CD4-positive, CD25-positive, alpha-beta regulatory T cell (primary cell): ENCODE measurements around the gene COL8A2. TPM values are rescaled to one million over a fixed set of nuclear protein-coding genes. Genes with fewer than 3 reads are reported as not detected.

Source experiments
- ATAC-seq, 2 donors: fragments of 150-1000 bp; cut with Tn5 transposase; one replicate each; pipeline ENCODE4 v1.10.0; 2021; ENCODE audit warnings: low read depth in 2 of 2, moderate number of reproducible peaks in 2 of 2, moderate library complexity in 1 of 2
- DNase-seq, 3 donors: peaks; one replicate each; pipeline versions ENCODE4 v3.0.0 to v3.0.0-alpha.2; 2012 to 2022; ENCODE audit warnings: mixed read lengths in 1 of 3
- H3K27ac ChIP-seq: one replicate; pipeline ENCODE4 v1.7.0; 2013; ENCODE audit warnings: mild to moderate bottlenecking, low read length; ENCODE audit not compliant: insufficient read depth, poor library complexity, severe bottlenecking
- H3K27me3 ChIP-seq: one replicate; pipeline ENCODE4 v1.7.0; 2013; ENCODE audit warnings: low read length; ENCODE audit not compliant: control insufficient read depth, insufficient read depth
- H3K36me3 ChIP-seq: one replicate; pipeline ENCODE4 v1.7.0; 2013; ENCODE audit warnings: mild to moderate bottlenecking, low read length, moderate library complexity; ENCODE audit not compliant: control insufficient read depth, insufficient read depth
- H3K4me1 ChIP-seq: 2 replicates; pipeline ENCODE4 v1.7.0; 2013; ENCODE audit warnings: mild to moderate bottlenecking, low read length; ENCODE audit not compliant: insufficient read depth, control insufficient read depth, poor library complexity, severe bottlenecking
- H3K4me3 ChIP-seq: one replicate; pipeline ENCODE4 v1.7.0; 2013; ENCODE audit warnings: low read depth, mild to moderate bottlenecking, low read length, moderate library complexity
- H3K9me3 ChIP-seq, 2 experiments: 1 replicate in 1 of 2; 2 replicates in 1 of 2; pipeline ENCODE4 v1.7.0; 2013; ENCODE audit warnings: low read length in 2 of 2, mild to moderate bottlenecking in 1 of 2, moderate library complexity in 1 of 2; ENCODE audit not compliant: control insufficient read depth in 2 of 2
- H3K27ac Mint-ChIP-seq, 3 donors: one replicate each; pipeline ENCODE4 v1.8.0; 2020 to 2022; ENCODE audit warnings: mild to moderate bottlenecking in 3 of 3, mixed read lengths in 3 of 3, moderate library complexity in 2 of 3
- H3K27me3 Mint-ChIP-seq: one replicate; pipeline ENCODE4 v1.8.0; 2022; ENCODE audit warnings: mild to moderate bottlenecking, mixed read lengths
- H3K36me3 Mint-ChIP-seq: one replicate; pipeline ENCODE4 v1.8.0; 2020; ENCODE audit warnings: mixed read lengths
- H3K4me1 Mint-ChIP-seq, 4 donors: one replicate each; pipeline ENCODE4 v1.8.0; 2020 to 2022; ENCODE audit warnings: mixed read lengths in 4 of 4, mild to moderate bottlenecking in 1 of 4
- H3K4me3 Mint-ChIP-seq, 4 donors: one replicate each; pipeline ENCODE4 v1.8.0; 2020 to 2022; ENCODE audit warnings: mild to moderate bottlenecking in 4 of 4, mixed read lengths in 4 of 4, moderate library complexity in 3 of 4
- H3K9me3 Mint-ChIP-seq, 7 donors: one replicate each; pipeline ENCODE4 v1.8.0; 2020 to 2022; ENCODE audit warnings: mixed read lengths in 7 of 7, mild to moderate bottlenecking in 3 of 7, moderate library complexity in 2 of 7
- polyA plus RNA-seq, 4 donors: library from polyadenylated mRNA; unstranded; fragments of 300-500 nt; fragmentation: Illumina TruSeq; gene quantifications; one replicate each; pipeline ENCODE4 v1.2.3, GENCODE V29; 2021
- total RNA-seq: library from RNA; stranded (reverse); gene quantifications from one replicate; pipeline ENCODE4 v1.2.3, GENCODE V29; 2022

COL8A2 gene
- total and polyA plus RNA-seq, 5 donors from 2014 or later, result 0.03 TPM; not detected in 4

- no peak for ATAC-seq
Observed at GRCh38 chr1:36142121-36142520, 17.1 kb upstream of the COL8A2 start.

DNA sequence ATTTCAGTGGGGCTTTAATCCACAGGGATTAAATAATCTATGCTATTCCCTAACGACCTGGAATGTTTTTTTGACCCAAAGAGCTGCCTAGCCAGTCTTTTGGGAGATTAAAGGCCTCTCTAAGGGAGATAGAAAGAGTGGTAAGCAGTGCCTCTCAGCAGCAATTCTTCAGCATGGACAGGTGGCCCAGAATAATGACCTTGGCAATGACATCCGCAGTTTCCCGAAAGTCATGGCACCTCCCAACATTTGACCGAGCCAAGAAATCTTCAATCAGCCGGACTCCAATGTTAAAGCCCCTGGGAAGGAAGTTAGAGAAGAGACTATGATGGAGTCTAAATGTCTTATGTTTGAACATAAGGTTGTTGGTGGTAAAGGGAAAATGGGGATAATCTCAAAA is 14.5 kb upstream of the COL8A2 start:
- no peak overlapping the region for H3K4me3 ChIP-seq
- ATAC-seq, result no peak
- Mint-ChIP-seq H3K27me3 (no peaks in the 10 kb centered on the region), H3K4me1 (peaks cover 14 to 37% (median 23%) of the 10 kb centered on the region in 4 donors), H3K27ac (peak overlapping the region in 1 of 3 donors; percentile 47), H3K9me3 (no peaks in the 10 kb centered on the region), H3K4me3 (no peak overlapping the region), H3K36me3 (peaks cover 23% of the 10 kb centered on the region)
- H3K36me3 ChIP-seq, result peaks cover 37% of the 10 kb centered on the region
- peaks cover 4% of the 10 kb centered on the region for H3K4me1 ChIP-seq
- no peak overlapping the region for H3K27ac ChIP-seq
- no peaks in the 10 kb centered on the region for H3K27me3 ChIP-seq
- no peaks in the 10 kb centered on the region for H3K9me3 ChIP-seq
- no peak for DNase-seq

More at GRCh38 chr1:36142121-36142520, 17.1 kb upstream of the COL8A2 start:
- H3K36me3 Mint-ChIP-seq, result peaks cover 15% of the 10 kb centered on the region
- peak overlapping the region in 1 of 4 donors; percentile 29 for H3K4me3 Mint-ChIP-seq
- H3K4me1 ChIP-seq, result peaks cover 4% of the 10 kb centered on the region
- H3K27me3 Mint-ChIP-seq, result no peaks in the 10 kb centered on the region
- peaks cover 14 to 49% (median 28%) of the 10 kb centered on the region in 4 donors for H3K4me1 Mint-ChIP-seq
- H3K27ac Mint-ChIP-seq, result no peak overlapping the region
- H3K9me3 Mint-ChIP-seq, result no peaks in the 10 kb centered on the region
- no peaks in the 10 kb centered on the region for H3K27me3 ChIP-seq
- H3K9me3 ChIP-seq, result no peaks in the 10 kb centered on the region
- no peak overlapping the region for H3K27ac ChIP-seq
- H3K4me3 ChIP-seq, result no peak overlapping the region
- DNase-seq, result no peak
- H3K36me3 ChIP-seq, result peaks cover 25% of the 10 kb centered on the region

DNA sequence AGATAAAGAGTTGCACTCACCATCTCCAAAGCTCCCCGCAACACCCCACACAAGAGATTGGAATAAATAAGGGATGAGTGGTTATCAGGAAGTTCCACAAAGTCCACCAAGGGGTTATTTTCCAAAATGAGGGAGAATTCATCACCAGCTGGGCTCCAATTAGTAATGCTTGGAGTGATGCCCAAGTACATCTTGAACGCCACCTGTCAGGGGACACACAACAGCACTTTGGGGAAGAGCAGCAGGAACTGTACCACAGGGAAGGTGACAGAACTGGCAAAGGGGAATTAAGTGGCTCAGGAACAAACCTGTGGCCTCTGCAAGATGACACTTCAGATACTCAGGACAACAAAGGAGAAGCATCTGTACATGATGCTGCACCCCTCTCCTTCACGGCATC is 12.8 kb upstream of the COL8A2 start:
- H3K27me3 ChIP-seq, result no peaks in the 10 kb centered on the region
- Mint-ChIP-seq H3K9me3 (no peaks in the 10 kb centered on the region), H3K4me1 (peaks cover 5 to 26% (median 14%) of the 10 kb centered on the region in 4 donors), H3K27ac (peak overlapping the region in 1 of 3 donors; percentile 18), H3K27me3 (no peaks in the 10 kb centered on the region), H3K4me3 (no peak overlapping the region), H3K36me3 (peaks cover 23% of the 10 kb centered on the region)
- peaks cover 4% of the 10 kb centered on the region for H3K4me1 ChIP-seq
- H3K4me3 ChIP-seq, result no peak overlapping the region
- ATAC-seq, result no peak
- H3K9me3 ChIP-seq, result no peaks in the 10 kb centered on the region
- no peak for DNase-seq
- H3K27ac ChIP-seq, result no peak overlapping the region
- H3K36me3 ChIP-seq, result peaks cover 37% of the 10 kb centered on the region

DNA sequence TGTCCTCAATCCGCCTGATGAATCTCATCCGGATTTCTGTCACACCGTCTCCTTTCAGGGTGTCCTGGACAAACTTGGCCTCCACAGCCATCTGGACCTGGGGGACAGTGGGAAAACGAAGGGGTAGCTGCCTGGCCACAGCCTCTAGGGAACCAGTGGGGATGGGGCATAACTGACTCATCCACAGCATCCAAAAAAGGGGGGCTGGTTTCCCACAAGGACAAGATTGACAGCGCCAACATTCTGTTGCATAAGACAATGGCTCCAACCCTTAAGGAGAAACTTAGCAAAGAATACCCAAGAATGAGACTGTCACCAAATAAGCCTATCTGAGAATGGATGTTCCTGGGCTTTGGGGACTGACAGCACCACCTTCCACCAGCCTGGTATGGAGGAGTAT is 12.2 kb upstream of the COL8A2 start:
- Mint-ChIP-seq H3K27ac (no peak overlapping the region), H3K9me3 (no peaks in the 10 kb centered on the region), H3K4me3 (peak overlapping the region in 1 of 4 donors; percentile 17), H3K27me3 (no peaks in the 10 kb centered on the region), H3K4me1 (peaks cover 5 to 20% (median 12%) of the 10 kb centered on the region in 4 donors), H3K36me3 (peaks cover 23% of the 10 kb centered on the region)
- no peaks in the 10 kb centered on the region for H3K27me3 ChIP-seq
- ATAC-seq (no peak), DNase-seq (no peak)
- H3K4me1 ChIP-seq, result peaks cover under 1% of the 10 kb centered on the region
- peaks cover 37% of the 10 kb centered on the region for H3K36me3 ChIP-seq
- no peaks in the 10 kb centered on the region for H3K9me3 ChIP-seq
- H3K4me3 ChIP-seq, result no peak overlapping the region
- no peak overlapping the region for H3K27ac ChIP-seq

GRCh38 chr1:36136535-36136934 is 11.5 kb upstream of the COL8A2 start:
- Histone ChIP-seq H3K9me3 (no peaks in the 10 kb centered on the region), H3K36me3 (peaks cover 37% of the 10 kb centered on the region), H3K4me1 (no peaks in the 10 kb centered on the region), H3K27me3 (no peaks in the 10 kb centered on the region), H3K27ac (no peak overlapping the region), H3K4me3 (no peak overlapping the region)
- H3K4me1 Mint-ChIP-seq, result peaks cover 0 to 16% (median 7%) of the 10 kb centered on the region in 4 donors
- no peaks in the 10 kb centered on the region for H3K27me3 Mint-ChIP-seq
- no peak for ATAC-seq
- DNase-seq, result no peak
- peak overlapping the region in 1 of 3 donors; percentile 50 for H3K27ac Mint-ChIP-seq
- H3K36me3 Mint-ChIP-seq, result peaks cover 23% of the 10 kb centered on the region
- no peak overlapping the region for H3K4me3 Mint-ChIP-seq
- no peaks in the 10 kb centered on the region for H3K9me3 Mint-ChIP-seq

DNA sequence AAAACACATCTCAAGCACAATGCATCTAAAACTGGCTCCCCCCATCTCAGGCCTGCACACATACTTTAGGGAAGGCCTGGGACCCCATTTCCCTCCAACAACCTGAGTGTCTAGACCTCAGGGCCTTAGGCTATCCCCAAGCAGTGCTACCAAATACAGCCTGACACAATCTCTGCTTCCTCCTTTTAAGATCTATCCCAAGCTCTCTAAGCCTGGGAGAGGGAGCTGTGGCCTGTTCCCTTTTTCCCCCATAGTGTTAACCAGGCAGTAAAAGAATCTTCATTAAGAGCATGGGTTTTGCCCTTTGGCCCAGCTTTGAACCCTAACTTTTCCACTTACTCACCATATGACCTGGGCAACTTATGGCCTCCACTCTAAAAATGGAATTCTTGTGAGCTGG is 10.8 kb upstream of the COL8A2 start:
- H3K9me3 Mint-ChIP-seq, result no peaks in the 10 kb centered on the region
- H3K27me3 Mint-ChIP-seq, result no peaks in the 10 kb centered on the region
- Histone ChIP-seq H3K27me3 (no peaks in the 10 kb centered on the region), H3K36me3 (peaks cover 37% of the 10 kb centered on the region), H3K27ac (no peak overlapping the region), H3K9me3 (no peaks in the 10 kb centered on the region), H3K4me1 (no peaks in the 10 kb centered on the region), H3K4me3 (no peak overlapping the region)
- no peak for ATAC-seq
- peak overlapping the region; percentile 50 to 56 (median 52) for H3K27ac Mint-ChIP-seq
- H3K36me3 Mint-ChIP-seq, result peaks cover 23% of the 10 kb centered on the region
- peaks cover 0 to 12% (median 4%) of the 10 kb centered on the region in 4 donors for H3K4me1 Mint-ChIP-seq
- H3K4me3 Mint-ChIP-seq, result no peak overlapping the region
- no peak for DNase-seq

GRCh38 chr1:36135330-36135667 is 10.3 kb upstream of the COL8A2 start:
- no peak for DNase-seq
- H3K4me1 ChIP-seq, result no peaks in the 10 kb centered on the region
- H3K36me3 ChIP-seq, result peaks cover 37% of the 10 kb centered on the region
- Mint-ChIP-seq H3K4me1 (peaks cover 0 to 7% (median 2%) of the 10 kb centered on the region in 4 donors), H3K9me3 (no peaks in the 10 kb centered on the region), H3K4me3 (no peak overlapping the region), H3K27ac (peak overlapping the region; percentile 50 to 56 (median 52)), H3K27me3 (no peaks in the 10 kb centered on the region), H3K36me3 (peaks cover 23% of the 10 kb centered on the region)
- H3K4me3 ChIP-seq, result no peak overlapping the region
- H3K27me3 ChIP-seq, result no peaks in the 10 kb centered on the region
- H3K27ac ChIP-seq, result no peak overlapping the region
- ATAC-seq, result no peak
- H3K9me3 ChIP-seq, result no peaks in the 10 kb centered on the region

GRCh38 chr1:36134505-36135329 is 9.7 kb upstream of the COL8A2 start:
- H3K4me1 ChIP-seq, result no peaks in the 10 kb centered on the region
- H3K27me3 Mint-ChIP-seq, result no peaks in the 10 kb centered on the region
- no peak overlapping the region for H3K4me3 Mint-ChIP-seq
- H3K36me3 ChIP-seq, result peaks cover 32% of the 10 kb centered on the region
- H3K36me3 Mint-ChIP-seq, result peaks cover 20% of the 10 kb centered on the region
- no peaks in the 10 kb centered on the region for H3K27me3 ChIP-seq
- peak overlapping the region in 1 of 3 donors; percentile 42 for H3K27ac Mint-ChIP-seq
- no peak for ATAC-seq
- no peaks in the 10 kb centered on the region for H3K9me3 Mint-ChIP-seq
- no peaks in the 10 kb centered on the region for H3K9me3 ChIP-seq
- DNase-seq, result no peak
- H3K4me1 Mint-ChIP-seq, result peaks cover 0 to 2% (median 0%) of the 10 kb centered on the region in 4 donors
- no peak overlapping the region for H3K4me3 ChIP-seq
- H3K27ac ChIP-seq, result no peak overlapping the region
